Kidney epithelial cell (primary cell): ENCODE results near the gene AAK1. TPM values are rescaled to one million over a fixed set of nuclear protein-coding genes. Genes with fewer than 3 reads are reported as not detected.

ENCODE experiments used
- DNase-seq: peaks from one replicate; pipeline ENCODE4 v3.0.0-alpha.2; 2010; ENCODE audit warnings: low read depth
- H3K27me3 ChIP-seq: 2 replicates; pipeline ENCODE4 v1.6.0; 2011; ENCODE audit warnings: low read length; ENCODE audit not compliant: control insufficient read depth, insufficient read depth
- H3K36me3 ChIP-seq: 2 replicates; pipeline ENCODE4 v1.5.1; 2011; ENCODE audit warnings: low read length; ENCODE audit not compliant: control insufficient read depth, insufficient read depth
- H3K4me3 ChIP-seq: 2 replicates; pipeline ENCODE4 v1.5.1; 2011; ENCODE audit warnings: low read depth, mild to moderate bottlenecking, control low read depth, low read length
- CTCF ChIP-seq: IDR thresholded peaks from 2 replicates; pipeline ENCODE4 v1.5.1; 2011; ENCODE audit warnings: mild to moderate bottlenecking, moderate library complexity, low read length, control low read depth, inconsistent platforms; ENCODE audit not compliant: insufficient read depth, poor library complexity, severe bottlenecking
- total RNA-seq: library from RNA; depleted of rRNA; stranded (reverse); fragments of >200 nt; gene quantifications from 2 replicates; pipeline ENCODE4 v1.2.3, GENCODE V29; 2015

The AAK1 gene
- total RNA-seq, 1 donor from 2014 or later: 32.5 TPM

- TF ChIP-seq CTCF: no peak
- H3K4me3 ChIP-seq: no peak overlapping the region
- no peak for DNase-seq
- no peaks in the 10 kb centered on the region for H3K36me3 ChIP-seq
- H3K27me3 ChIP-seq: no peaks in the 10 kb centered on the region
These were observed 78.9 kb downstream of the AAK1 start for GRCh38 chr2:69564604-69565003.

- H3K4me3 ChIP-seq: no peak overlapping the region
- no peak for TF ChIP-seq CTCF
- H3K27me3 ChIP-seq: no peaks in the 10 kb centered on the region
- H3K36me3 ChIP-seq: no peaks in the 10 kb centered on the region
- no peak for DNase-seq
These were observed 80.5 kb downstream of the AAK1 start for GRCh38 chr2:69563021-69563420.

GRCh38 chr2:69561101-69561500 is 82.4 kb downstream of the AAK1 start:
- H3K36me3 ChIP-seq: no peaks in the 10 kb centered on the region
- no peak for DNase-seq
- H3K27me3 ChIP-seq: no peaks in the 10 kb centered on the region
- no peak overlapping the region for H3K4me3 ChIP-seq
- TF ChIP-seq CTCF: no peak

- TF ChIP-seq CTCF: no peak
- H3K36me3 ChIP-seq: no peaks in the 10 kb centered on the region
- H3K4me3 ChIP-seq: no peak overlapping the region
- no peak for DNase-seq
- H3K27me3 ChIP-seq: no peaks in the 10 kb centered on the region
These were observed 83.4 kb downstream of the AAK1 start for GRCh38 chr2:69560147-69560482.

DNA sequence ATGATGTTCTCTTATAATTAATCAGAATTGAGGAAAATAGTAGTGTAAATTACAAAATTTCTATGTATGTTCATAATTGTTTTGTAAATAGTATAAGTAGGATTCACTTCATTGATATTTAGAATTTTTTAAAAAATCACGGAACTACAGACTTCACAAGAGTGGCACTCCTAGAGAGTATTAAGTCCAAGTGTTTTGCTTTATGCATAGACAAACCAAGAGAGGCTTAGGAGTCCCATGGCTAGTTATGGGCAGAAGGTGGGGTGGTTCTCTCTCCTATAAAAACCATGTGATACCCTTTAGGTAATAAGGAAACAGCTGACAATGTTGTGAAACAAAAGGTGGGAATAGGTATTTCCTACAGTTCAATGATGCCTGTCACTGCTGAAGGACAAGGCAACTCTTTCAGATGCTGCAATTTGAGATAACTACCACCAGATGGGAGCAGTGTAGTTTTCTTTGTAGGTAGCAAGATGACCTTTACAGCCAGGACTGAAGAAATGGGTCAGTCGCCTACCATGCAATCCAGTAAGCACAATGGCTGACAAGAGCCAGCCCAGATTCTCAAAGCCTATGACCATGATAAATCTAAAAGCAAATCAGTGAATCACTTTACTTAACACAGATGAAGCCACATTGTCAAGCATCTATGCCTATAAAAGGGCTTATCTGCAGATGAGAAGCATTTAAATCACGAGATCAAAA is 83.9 kb downstream of the AAK1 start:
- H3K4me3 ChIP-seq: no peak overlapping the region
- H3K36me3 ChIP-seq: no peaks in the 10 kb centered on the region
- no peaks in the 10 kb centered on the region for H3K27me3 ChIP-seq
- peak; percentile 44 for DNase-seq
- peak; percentile 61 for TF ChIP-seq CTCF

GRCh38 chr2:69556008-69556407 is 87.5 kb downstream of the AAK1 start:
- Histone ChIP-seq H3K36me3 (no peaks in the 10 kb centered on the region), H3K27me3 (no peaks in the 10 kb centered on the region), H3K4me3 (no peak overlapping the region)
- no peak for DNase-seq
- no peak for TF ChIP-seq CTCF
